HG02943 (cell line): ENCODE data around the gene TMEM130.

Experiments used
- ATAC-seq: cut with Tn5 transposase; IDR thresholded peaks from one replicate; pipeline ENCODE4 v1.9.1; 2021; ENCODE audit warnings: mild to moderate bottlenecking, low read depth, moderate library complexity; ENCODE audit not compliant: unreplicated experiment

The TMEM130 gene

GRCh38 chr7:98869597-98870120 is at the start of gene TMEM130:
TMEM130 (minus strand) TSS chr7:98870014; CDS start chr7:98869861, 153 bp downstream.
- no peak for ATAC-seq

- no peak for ATAC-seq
Observed at GRCh38 chr7:98917331-98917730, 47.5 kb upstream of the TMEM130 start.

GRCh38 chr7:98913612-98914011 is 43.8 kb upstream of the TMEM130 start:
- no peak for ATAC-seq

GRCh38 chr7:98913026-98913425 is 43.2 kb upstream of the TMEM130 start:
- no peak for ATAC-seq

- no peak for ATAC-seq
Observed at GRCh38 chr7:98911916-98912315, 42.1 kb upstream of the TMEM130 start.

GRCh38 chr7:98910427-98910826 is 40.6 kb upstream of the TMEM130 start:
- ATAC-seq: no peak

GRCh38 chr7:98909487-98909886 is 39.7 kb upstream of the TMEM130 start:
- no peak for ATAC-seq

- no peak for ATAC-seq
Observed at GRCh38 chr7:98908585-98908984, 38.8 kb upstream of the TMEM130 start.

GRCh38 chr7:98907570-98907969 is 37.8 kb upstream of the TMEM130 start:
- ATAC-seq: no peak

- no peak for ATAC-seq
Observed at GRCh38 chr7:98903246-98903645, 33.4 kb upstream of the TMEM130 start.

- ATAC-seq: no peak
Observed at GRCh38 chr7:98902523-98902922, 32.7 kb upstream of the TMEM130 start.

- ATAC-seq: no peak
Observed at GRCh38 chr7:98900815-98901214, 31.0 kb upstream of the TMEM130 start.

GRCh38 chr7:98899816-98900215 is 30.0 kb upstream of the TMEM130 start:
- no peak for ATAC-seq

GRCh38 chr7:98892609-98893008 is 22.8 kb upstream of the TMEM130 start:
- ATAC-seq: no peak

- ATAC-seq: no peak
Observed at GRCh38 chr7:98887038-98887437, 17.2 kb upstream of the TMEM130 start.

GRCh38 chr7:98884416-98884815 is 14.6 kb upstream of the TMEM130 start:
- no peak for ATAC-seq

- no peak for ATAC-seq
Observed at GRCh38 chr7:98881561-98882315, 11.9 kb upstream of the TMEM130 start.

GRCh38 chr7:98880485-98880884 is 10.7 kb upstream of the TMEM130 start:
- no peak for ATAC-seq

- no peak for ATAC-seq
Observed at GRCh38 chr7:98879979-98880315, 10.1 kb upstream of the TMEM130 start.

- peak; percentile 78 for ATAC-seq
Observed at GRCh38 chr7:98879198-98879978, 9.6 kb upstream of the TMEM130 start.

GRCh38 chr7:98878365-98879197 is 8.8 kb upstream of the TMEM130 start, which contains the start of gene TRRAP:
TRRAP (plus strand) TSS chr7:98878532; CDS start chr7:98881151, 2,619 bp downstream.
- peak; percentile 65 for ATAC-seq
